H1 (cell line): ENCODE measurements around the gene ABL2. TPM values are rescaled to one million over a fixed set of nuclear protein-coding genes. Genes with fewer than 3 reads are reported as not detected.
"Not testable (repeated sequence)": the region's sequence is repeated elsewhere in the genome, so short reads cannot be mapped to it uniquely, and the experiment has no call there.

Source experiments
- CTCF ChIA-PET: fragments of 300-600 bp; sonication (Branson Sonifier 250); formaldehyde crosslinking; loops from one replicate; lab custom pipeline; 2021; ENCODE audit not compliant: partially characterized antibody; lab: Charles Lee
- POLR2A ChIA-PET: fragments of 300-600 bp; sonication (Branson Sonifier 250); formaldehyde crosslinking; loops from one replicate; lab custom pipeline; 2021; ENCODE audit warnings: inconsistent platforms; ENCODE audit not compliant: partially characterized antibody; lab: Charles Lee
- DNase-seq, 2 experiments: peaks; one replicate each; pipeline versions ENCODE4 v3.0.0 to v3.0.0-alpha.2; 2010 to 2022; ENCODE audit warnings: low spot score in 2 of 2, low read depth in 1 of 2, mixed read lengths in 1 of 2
- FAIRE-seq: peaks from 2 replicates; lab custom pipeline; 2011; peaks lifted over from hg19 to GRCh38; lab: Jason Lieb, UNC
- H2AFZ ChIP-seq: 2 replicates; pipeline ENCODE4 v1.8.1; 2012; ENCODE audit warnings: low read length, inconsistent platforms
- H2AK5ac ChIP-seq: 2 replicates; pipeline ENCODE4 v1.6.1; 2013; ENCODE audit warnings: low read depth, low read length
- H2BK120ac ChIP-seq: replicated peaks from 2 replicates; pipeline ENCODE3; 2013; ENCODE audit warnings: low read depth, low read length, inconsistent platforms
- H2BK12ac ChIP-seq: 2 replicates; pipeline ENCODE4 v1.6.1; 2013; ENCODE audit warnings: low read depth, low read length
- H2BK15ac ChIP-seq: 2 replicates; pipeline ENCODE4 v1.6.1; 2013; ENCODE audit warnings: low read length
- H2BK20ac ChIP-seq: 2 replicates; pipeline ENCODE4 v1.6.1; 2013; ENCODE audit warnings: low read length
- H2BK5ac ChIP-seq: 2 replicates; pipeline ENCODE4 v1.6.1; 2013; ENCODE audit warnings: low read depth, low read length
- H3K14ac ChIP-seq: 2 replicates; pipeline ENCODE4 v1.6.1; 2013; ENCODE audit warnings: inconsistent platforms; ENCODE audit not compliant: insufficient read length
- H3K18ac ChIP-seq: 2 replicates; pipeline ENCODE4 v1.6.1; 2013; ENCODE audit warnings: low read length; ENCODE audit errors: extremely low read depth
- H3K23ac ChIP-seq: 2 replicates; pipeline ENCODE4 v1.6.1; 2013; ENCODE audit warnings: inconsistent platforms; ENCODE audit not compliant: insufficient read length
- H3K23me2 ChIP-seq: 2 replicates; pipeline ENCODE4 v1.6.1; 2013; ENCODE audit warnings: low read depth, low read length
- H3K27ac ChIP-seq: 2 replicates; pipeline ENCODE4 v1.6.1; 2011; ENCODE audit warnings: low read depth, low read length, inconsistent platforms
- H3K27me3 ChIP-seq, 4 experiments: replicated peaks in 1 of 4; 1 replicate in 1 of 4; 2 replicates in 3 of 4; pipeline versions ENCODE4 v1.6.1 to v1.8.1; 2011 to 2013; ENCODE audit warnings: low read length in 3 of 4, mild to moderate bottlenecking in 3 of 4, inconsistent platforms in 2 of 4, mixed read lengths in 2 of 4, moderate library complexity in 1 of 4; ENCODE audit not compliant: control insufficient read depth in 3 of 4, insufficient read depth in 3 of 4; ENCODE audit errors: extremely low read depth in 1 of 4
- H3K36me3 ChIP-seq, 4 experiments: 2 replicates each; pipeline versions ENCODE4 v1.6.1 to v1.8.1; 2011 to 2013; ENCODE audit warnings: mild to moderate bottlenecking in 4 of 4, low read length in 3 of 4, moderate library complexity in 2 of 4, control low read depth in 1 of 4, inconsistent platforms in 1 of 4; ENCODE audit not compliant: insufficient read depth in 4 of 4, control insufficient read depth in 2 of 4
- H3K4ac ChIP-seq: replicated peaks from 2 replicates; pipeline ENCODE3; 2013; ENCODE audit warnings: low read length, low read depth, mixed read lengths, inconsistent platforms; ENCODE audit not compliant: insufficient read length
- H3K4me1 ChIP-seq, 4 experiments: replicated peaks in 1 of 4; 1 replicate in 1 of 4; 2 replicates in 3 of 4; pipeline versions ENCODE4 v1.6.1 to v1.8.1; 2011 to 2013; ENCODE audit warnings: low read length in 3 of 4, inconsistent platforms in 2 of 4, mixed read lengths in 1 of 4; ENCODE audit not compliant: insufficient read depth in 4 of 4, control insufficient read depth in 3 of 4
- H3K4me2 ChIP-seq, 2 experiments: 2 replicates each; pipeline versions ENCODE4 v1.6.1 to v1.8.1; 2011 to 2013; ENCODE audit warnings: low read depth in 2 of 2, low read length in 2 of 2, control low read depth in 1 of 2, inconsistent platforms in 1 of 2, mild to moderate bottlenecking in 1 of 2; ENCODE audit not compliant: insufficient read depth in 1 of 2
- H3K4me3 ChIP-seq, 4 experiments: fragments of 200-600, 300-600 bp in 1 of 4; sonication (generic), shearing (Covaris generic), sonication (Bioruptor Twin) in 1 of 4; 2 replicates each; pipeline versions ENCODE4 v1.5.1 to v1.8.1; 2011 to 2016; ENCODE audit warnings: low read length in 4 of 4, low read depth in 3 of 4, control low read depth in 2 of 4, inconsistent platforms in 2 of 4, mild to moderate bottlenecking in 2 of 4, mixed read lengths in 1 of 4, moderate library complexity in 1 of 4; ENCODE audit not compliant: insufficient read depth in 2 of 4; ENCODE audit errors: extremely low read depth in 1 of 4
- H3K56ac ChIP-seq: replicated peaks from 2 replicates; pipeline ENCODE3; 2013; ENCODE audit warnings: low read depth, mild to moderate bottlenecking, mixed read lengths, low read length, inconsistent platforms; ENCODE audit not compliant: insufficient read length
- H3K79me1 ChIP-seq: 2 replicates; pipeline ENCODE4 v1.6.1; 2013; ENCODE audit warnings: low read depth, low read length, control low read depth
- H3K79me2 ChIP-seq, 2 experiments: 2 replicates each; pipeline versions ENCODE4 v1.6.1 to v1.8.1; 2012 to 2013; ENCODE audit warnings: low read length in 2 of 2, mild to moderate bottlenecking in 2 of 2, inconsistent platforms in 1 of 2; ENCODE audit not compliant: insufficient read depth in 2 of 2, control insufficient read depth in 1 of 2
- H3K9ac ChIP-seq, 4 experiments: replicated peaks in 1 of 4; 1 replicate in 1 of 4; 2 replicates in 3 of 4; pipeline versions ENCODE4 v1.6.1 to v1.8.1; 2011 to 2013; ENCODE audit warnings: low read depth in 3 of 4, low read length in 3 of 4, control low read depth in 2 of 4, mild to moderate bottlenecking in 2 of 4, moderate library complexity in 2 of 4, inconsistent platforms in 1 of 4; ENCODE audit errors: extremely low read depth in 1 of 4
- H3K9me3 ChIP-seq, 2 experiments: 2 replicates each; pipeline versions ENCODE4 v1.6.1 to v1.8.1; 2012 to 2013; ENCODE audit warnings: mild to moderate bottlenecking in 2 of 2, moderate library complexity in 2 of 2, control low read depth in 1 of 2, inconsistent platforms in 1 of 2, low read depth in 1 of 2, low read length in 1 of 2, mixed read lengths in 1 of 2; ENCODE audit not compliant: insufficient read depth in 2 of 2
- H4K20me1 ChIP-seq, 2 experiments: replicated peaks in 1 of 2; 2 replicates each; pipeline versions ENCODE3 to v1.8.1; 2011 to 2013; ENCODE audit warnings: inconsistent platforms in 2 of 2, low read length in 2 of 2, mild to moderate bottlenecking in 1 of 2; ENCODE audit not compliant: insufficient read depth in 2 of 2, control insufficient read depth in 1 of 2
- H4K5ac ChIP-seq: 2 replicates; pipeline ENCODE4 v1.6.1; 2013; ENCODE audit warnings: low read length, low read depth, mixed read lengths, inconsistent platforms; ENCODE audit not compliant: insufficient read length
- H4K8ac ChIP-seq: 2 replicates; pipeline ENCODE4 v1.8.0; 2013; ENCODE audit warnings: mild to moderate bottlenecking, moderate library complexity, low read length, inconsistent platforms; ENCODE audit not compliant: insufficient read depth; ENCODE audit errors: extremely low read depth
- H4K91ac ChIP-seq: replicated peaks from 2 replicates; pipeline ENCODE3; 2013; ENCODE audit warnings: low read length, mixed read lengths, inconsistent platforms; ENCODE audit not compliant: insufficient read length
- WGBS, 2 experiments: shearing (Covaris generic) in 1 of 2; methylation state at CpG; one replicate each; pipeline versions ENCODE4 v1.1.6 to v1.1.7; 2013 to 2015; ENCODE audit warnings: low lambda C conversion rate in 2 of 2, mixed read lengths in 2 of 2, inconsistent platforms in 1 of 2, low coverage in 1 of 2, missing lambda C conversion rate in 1 of 2; ENCODE audit not compliant: insufficient replicate concordance in 2 of 2, insufficient coverage in 1 of 2, insufficient read length in 1 of 2; ENCODE audit errors: extremely low coverage in 1 of 2, missing lambda C conversion rate in 1 of 2; 5-methylcytosine and 5-hydroxymethylcytosine counted together
- polyA plus RNA-seq, 7 experiments: library from polyadenylated mRNA; depleted of rRNA in 3 of 7; stranded (reverse) in 5 of 7; unstranded in 2 of 7; fragments of >200 nt in 5 of 7; fragments of 200-250 nt in 2 of 7; gene quantifications; 1 replicate in 5 of 7; 2 replicates in 1 of 7; 4 replicates in 1 of 7; pipeline versions ENCODE4 v1.2.1 to v1.2.3, GENCODE V29; 2011 to 2013; ENCODE audit warnings: missing spikeins in 2 of 7, mixed read lengths in 2 of 7
- total RNA-seq: library from RNA; stranded (reverse); fragmentation: NEBNext Ultra II Directional; extraction: Animal tissue kit (Norgen Biotek cat#: 25700); gene quantifications from 2 replicates; pipeline ENCODE4 v1.2.1, GENCODE V29; 2021

Gene ABL2
- total and polyA plus RNA-seq, 2 of the 8 experiments (the other 6 are each of a cell fraction or from before 2014, with no cell fraction given), result 4.5 to 19.1 TPM

DNA sequence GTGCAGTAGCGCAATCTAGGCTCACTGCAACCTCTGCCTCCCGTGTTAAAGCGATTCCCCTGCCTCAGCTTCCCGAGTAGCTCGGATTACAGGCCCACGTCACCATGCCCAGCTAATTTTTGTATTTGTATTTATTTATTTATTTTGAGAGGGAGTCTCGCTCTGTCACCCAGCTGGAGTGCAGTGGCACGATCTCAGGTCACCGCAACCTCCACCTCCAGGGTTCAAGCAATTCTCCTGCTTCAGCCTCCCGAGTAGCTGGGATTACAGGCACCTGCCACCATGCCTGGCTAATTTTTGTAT, 59.1 kb downstream of the ABL2 start:
- not testable (repeated sequence) for H4K20me1 ChIP-seq, H3K27me3 ChIP-seq, H3K56ac ChIP-seq, H2BK120ac ChIP-seq, H3K23me2 ChIP-seq, H2BK5ac ChIP-seq, H3K23ac ChIP-seq, H3K14ac ChIP-seq, H2BK20ac ChIP-seq, H2AK5ac ChIP-seq, H3K4me1 ChIP-seq, H3K36me3 ChIP-seq, H3K27ac ChIP-seq, H2BK12ac ChIP-seq, H4K8ac ChIP-seq, H3K9me3 ChIP-seq, H3K79me1 ChIP-seq, H3K4ac ChIP-seq, H3K18ac ChIP-seq, H3K9ac ChIP-seq, H4K5ac ChIP-seq, H4K91ac ChIP-seq, H3K4me3 ChIP-seq, DNase-seq, H2BK15ac ChIP-seq, FAIRE-seq, H2AFZ ChIP-seq, H3K4me2 ChIP-seq
- 89% methylated on average over 10 of the region's 10 CpGs; no CpG with 5 or more reads in 1 of the 2 experiments for WGBS, 2 experiments
- peaks cover 0 to 31% of the 10 kb centered on the region in 2 experiments; a peak in 2 of 4 replicates for H3K79me2 ChIP-seq
- ChIA-PET POLR2A (interaction anchor here (0.6 kb wide), 1 partner anchor 36 kb away, joined by 4 read pairs; no protein-coding TSS in a partner anchor), CTCF (interaction anchor here (1.2 to 1.7 kb wide), 2 partner anchors 10 to 14 kb away, joined by 4 read pairs; no protein-coding TSS in a partner anchor)
